Stimulated activated CD4-positive, alpha-beta T cell treated with anti-CD3 and anti-CD28 coated beads, Interleukin-1b, Interleukin-23, amount 100 ng/mL, for 1 hour (primary cell): Measurements from ENCODE around the gene HIRIP3.

ENCODE experiments used
- DNase-seq, 2 donors: peaks; one replicate each; pipeline ENCODE4 v3.0.0-alpha.2; 2020; ENCODE audit warnings: low read depth in 2 of 2

The HIRIP3 gene

GRCh38 chr16:29999605-30000004, 4.2 kb upstream of the HIRIP3 start:
- no peak for DNase-seq

GRCh38 chr16:29996766-29997250, 1.4 kb upstream of the HIRIP3 start:
- DNase-seq, result no peak

- DNase-seq, result peak; percentile 95 to 99
Measured at GRCh38 chr16:29995911-29996765, 721 bp upstream of the HIRIP3 start, which contains the start of gene INO80E. INO80E (plus strand) TSS chr16:29996241; CDS start chr16:29996311, 70 bp downstream.

- DNase-seq, result peak in 1 of 2 donors; percentile 51
Measured at GRCh38 chr16:29994600-29995323, 655 bp downstream of the HIRIP3 start.

GRCh38 chr16:29993903-29994599, 1.4 kb downstream of the HIRIP3 start:
- no peak for DNase-seq

GRCh38 chr16:29993191-29993902, 2.1 kb downstream of the HIRIP3 start:
- no peak for DNase-seq

GRCh38 chr16:29992344-29992967, 3.0 kb downstream of the HIRIP3 start:
- no peak for DNase-seq

GRCh38 chr16:29991571-29991904, 3.9 kb downstream of the HIRIP3 start:
- no peak for DNase-seq

- DNase-seq, result no peak
Measured at GRCh38 chr16:29990883-29991570, 4.4 kb downstream of the HIRIP3 start.

- no peak for DNase-seq
Measured at GRCh38 chr16:29990034-29990433, 5.4 kb downstream of the HIRIP3 start.

- DNase-seq, result no peak
Measured at GRCh38 chr16:29989111-29989858, 6.1 kb downstream of the HIRIP3 start.

- no peak for DNase-seq
Measured at GRCh38 chr16:29988346-29989075, 6.9 kb downstream of the HIRIP3 start.

GRCh38 chr16:29987371-29988085, 7.9 kb downstream of the HIRIP3 start:
- no peak for DNase-seq

GRCh38 chr16:29986931-29987330, 8.5 kb downstream of the HIRIP3 start:
- no peak for DNase-seq

GRCh38 chr16:29986231-29986630, 9.2 kb downstream of the HIRIP3 start:
- DNase-seq, result no peak

GRCh38 chr16:29985271-29985811, 10.1 kb downstream of the HIRIP3 start:
- DNase-seq, result no peak

- no peak for DNase-seq
Measured at GRCh38 chr16:29984764-29985147, 10.7 kb downstream of the HIRIP3 start.

- no peak for DNase-seq
Measured at GRCh38 chr16:29984137-29984763, 11.2 kb downstream of the HIRIP3 start.
